ENCODE results near the gene TDRD9.
A peak's percentile ranks its signal among the peaks of the same experiment; 100 is the strongest.

TDRD9 gene

DNA sequence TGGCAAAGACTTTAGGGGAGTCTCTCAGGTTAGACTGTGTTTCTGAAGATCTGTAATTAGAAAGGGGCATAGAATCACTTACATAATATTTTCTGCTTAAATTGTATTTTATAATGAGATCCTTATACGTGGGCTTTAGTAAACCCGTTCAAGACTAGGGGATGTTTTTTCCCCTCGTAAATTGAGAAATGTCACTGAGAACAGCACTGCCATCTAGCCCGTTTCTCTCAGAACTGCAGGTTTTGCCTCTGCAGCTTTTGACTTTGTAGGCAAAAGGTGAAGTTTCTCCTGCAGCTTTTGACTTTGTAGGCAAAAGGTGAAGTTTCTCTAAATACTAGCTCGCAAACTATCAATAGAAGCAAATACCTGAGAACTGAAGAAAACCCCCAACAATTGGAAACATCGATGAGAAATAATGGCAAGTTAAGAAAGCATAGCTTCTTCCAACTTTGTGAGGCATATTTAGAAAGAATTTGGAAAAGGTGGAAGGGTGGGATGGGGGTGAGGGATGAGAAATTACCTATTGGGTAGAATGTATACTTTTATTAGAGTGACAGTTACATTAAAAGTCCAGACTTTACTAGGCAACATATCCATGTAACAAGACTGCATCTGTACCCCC is 147.4 kb downstream of the TDRD9 start:
- no peak for DNase-seq (ENCODE audit: low read depth in 2 of 2)

DNA sequence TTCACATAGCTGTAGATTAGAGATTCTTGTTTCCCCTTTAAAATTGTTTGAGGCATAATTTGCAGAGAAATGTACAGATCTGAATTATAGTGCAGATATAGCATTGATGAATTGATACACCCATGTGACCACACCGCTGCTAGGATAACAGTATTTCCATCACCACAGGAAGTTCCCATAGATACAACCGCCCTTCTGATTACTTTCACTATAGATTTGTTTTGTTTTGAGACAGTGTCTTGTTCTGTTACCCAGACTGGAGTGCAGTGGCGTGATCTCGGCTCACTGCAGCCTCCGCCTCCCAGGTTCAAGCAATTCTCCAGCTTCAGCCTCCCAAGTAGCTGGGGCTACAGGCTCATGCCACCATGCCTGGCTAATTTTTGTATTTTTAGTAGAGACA is 148.5 kb downstream of the TDRD9 start:
- no peak for DNase-seq (ENCODE audit: low read depth in 2 of 2)

DNA sequence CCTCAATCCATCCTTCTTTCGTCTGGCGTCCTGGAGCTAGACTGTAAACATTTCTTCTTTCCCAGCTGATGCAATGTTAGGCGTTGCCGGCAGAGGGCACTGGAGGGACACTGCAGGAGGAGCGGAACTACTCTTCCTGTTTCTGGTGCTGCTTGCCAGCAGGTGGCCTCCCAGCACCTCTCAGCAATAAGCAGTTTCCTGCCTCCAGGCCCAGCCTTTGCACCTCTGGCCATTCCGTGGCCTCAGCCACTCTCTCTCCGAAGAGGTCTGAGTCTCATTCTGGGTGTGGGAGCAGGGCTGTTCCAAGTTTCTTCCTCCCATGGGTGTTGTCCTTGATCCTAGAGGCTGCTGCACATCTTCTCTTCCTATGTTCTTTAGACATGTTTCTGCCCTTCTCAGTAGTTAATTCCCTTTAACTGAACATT is 149.8 kb downstream of the TDRD9 start:
- peak; percentile 75 to 78 for DNase-seq (ENCODE audit: low read depth in 2 of 2)

DNA sequence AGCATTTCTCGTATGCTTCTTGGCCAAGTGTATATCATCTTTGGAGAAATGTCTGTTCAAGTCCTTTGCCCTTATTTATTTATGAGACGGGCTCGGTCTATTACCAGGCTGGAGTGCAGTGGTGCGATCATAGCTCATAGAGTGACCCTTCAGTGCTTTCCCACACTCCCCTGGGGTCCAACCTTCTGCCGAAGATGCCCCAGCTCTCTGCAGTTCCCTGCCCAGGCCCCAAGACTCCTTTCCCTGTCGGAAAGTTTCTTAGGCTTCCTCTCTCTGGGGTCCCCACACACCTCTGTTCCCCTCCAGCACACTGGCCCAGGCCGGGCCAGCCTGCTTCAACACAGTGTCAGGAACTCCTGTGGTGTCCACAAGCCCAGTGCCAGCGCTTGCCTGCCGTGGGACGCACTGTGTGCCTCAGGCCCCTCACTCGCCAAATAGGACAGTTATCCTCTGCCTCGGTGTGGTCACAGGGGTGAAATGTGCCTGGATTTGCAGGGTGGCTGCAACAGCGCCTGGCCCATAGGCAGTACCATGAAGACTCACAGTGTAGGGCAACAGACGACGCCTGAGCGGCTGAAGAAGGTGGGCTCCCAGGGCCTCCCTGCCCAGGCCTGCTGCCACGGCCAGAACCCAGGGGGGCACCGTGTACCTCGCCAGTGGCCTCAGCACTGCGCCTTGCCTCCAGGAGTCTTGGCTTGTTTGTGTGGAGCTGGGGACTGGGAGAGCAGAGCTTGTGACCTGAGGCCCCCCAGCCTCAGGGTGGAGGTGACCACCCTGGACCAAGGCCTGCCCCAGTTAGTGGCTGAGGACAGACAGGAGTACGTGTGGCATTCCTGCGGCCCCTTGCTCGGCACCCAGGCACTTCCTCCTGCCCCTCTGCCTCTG is 152.4 kb downstream of the TDRD9 start:
- no peak for DNase-seq (ENCODE audit: low read depth in 2 of 2)

GRCh38 chr14:104081261-104081835 is 153.1 kb downstream of the TDRD9 start:
- no peak for DNase-seq (ENCODE audit: low read depth in 2 of 2)

- no peak for DNase-seq (ENCODE audit: low read depth in 2 of 2)
Measured at GRCh38 chr14:104081951-104082464, 153.8 kb downstream of the TDRD9 start.

DNA sequence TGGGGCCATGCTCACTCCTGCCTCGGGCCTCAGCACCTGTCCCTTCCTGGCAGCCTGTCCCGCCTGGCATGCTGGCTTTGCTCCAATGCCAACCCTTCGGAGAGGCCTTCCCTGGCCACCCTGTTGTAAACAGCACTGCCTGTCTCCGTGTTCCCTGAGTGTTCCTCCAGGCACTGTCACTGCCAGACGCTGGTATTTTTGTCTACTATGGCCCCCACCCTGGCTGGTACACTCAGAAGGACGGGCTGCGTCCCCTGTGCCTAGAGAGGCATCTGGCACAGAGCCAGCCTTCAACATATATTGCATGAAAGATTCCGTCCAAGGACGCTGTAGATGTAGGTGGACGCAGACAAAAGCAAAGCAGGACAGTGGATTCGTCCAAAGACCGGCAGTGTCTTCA is 154.6 kb downstream of the TDRD9 start:
- no peak for DNase-seq (ENCODE audit: low read depth in 2 of 2)

DNA sequence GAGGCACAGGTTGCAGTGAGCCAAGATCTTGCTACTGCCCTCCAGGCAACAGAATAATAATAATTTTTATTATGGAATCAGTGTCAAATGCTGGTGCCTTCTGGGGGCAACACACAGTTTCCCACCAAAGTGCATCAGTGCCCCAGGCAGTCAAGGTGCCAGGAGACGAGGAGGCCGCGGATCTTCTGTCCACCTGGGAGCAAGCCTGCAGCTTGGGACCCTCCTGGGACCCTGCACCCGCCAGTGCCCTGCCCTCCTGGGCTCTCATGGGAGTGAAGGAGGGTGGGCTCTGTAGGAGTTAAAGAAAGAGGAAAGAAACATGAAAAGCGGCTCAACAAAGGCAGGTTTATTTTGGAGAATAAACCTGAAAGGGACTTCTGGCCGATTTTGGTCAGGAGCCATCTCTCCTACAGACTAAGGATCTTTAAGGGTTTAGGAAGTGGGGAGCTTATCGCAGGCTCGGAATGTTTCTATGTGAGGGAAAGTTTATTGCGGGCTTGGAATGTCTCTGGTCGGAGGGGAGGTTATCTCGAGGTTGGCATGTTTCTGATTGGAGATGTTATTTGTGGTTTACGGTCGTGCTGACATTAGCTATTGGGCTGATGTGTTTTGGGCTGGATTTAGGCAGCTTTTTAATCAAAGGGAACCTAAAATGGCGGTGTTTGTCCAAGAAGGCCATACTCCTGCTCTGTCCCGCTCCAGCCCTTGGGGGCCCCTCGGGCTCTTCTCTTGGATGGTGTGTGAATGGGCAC is 156.2 kb downstream of the TDRD9 start:
- DNase-seq (ENCODE audit: low read depth in 2 of 2): no peak

DNA sequence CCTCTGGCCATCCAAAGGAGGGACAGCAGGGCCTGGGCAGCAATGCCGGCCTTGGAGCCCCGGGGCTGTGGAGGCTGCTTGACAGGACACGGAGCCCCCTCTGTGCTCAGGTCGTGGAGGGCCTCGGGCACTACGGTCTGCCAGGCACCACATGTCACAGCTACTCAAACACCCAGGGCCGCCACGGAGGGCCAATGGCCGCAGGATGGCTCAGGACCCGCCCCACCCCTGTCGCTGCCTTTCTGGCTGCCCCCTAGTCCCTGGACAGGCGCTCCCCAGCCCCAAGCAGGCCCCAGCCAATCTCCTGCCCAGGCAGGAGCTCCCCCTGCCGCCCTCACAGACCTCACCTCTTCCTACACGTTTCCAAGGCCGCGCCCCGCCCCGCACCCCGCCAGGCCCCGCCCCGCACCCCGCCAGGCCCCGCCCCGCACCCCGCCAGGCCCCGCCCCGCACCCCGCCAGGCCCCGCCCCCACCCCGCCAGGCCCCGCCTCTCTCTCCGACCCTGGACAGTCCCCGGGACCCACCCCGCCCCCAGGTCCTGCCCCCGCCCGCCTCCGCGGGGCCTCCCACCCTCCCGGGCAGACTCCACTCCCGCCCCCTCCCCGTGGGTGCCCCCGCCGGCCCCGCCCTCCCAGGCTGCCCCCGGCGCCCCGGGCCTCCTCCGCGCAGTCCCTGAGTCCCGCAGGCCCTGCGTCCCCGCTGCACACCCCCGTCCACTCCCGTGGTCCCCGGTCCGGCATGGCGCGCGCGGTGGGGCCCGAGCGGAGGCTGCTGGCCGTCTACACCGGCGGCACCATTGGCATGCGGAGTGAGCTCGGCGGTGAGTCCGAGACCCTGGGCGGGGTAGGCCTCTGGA is 157.0 kb downstream of the TDRD9 start, which contains the start of gene ASPG:
Gene ASPG, plus strand, starts transcription at position 669 of the 857 bp plus-strand sequence. Its CDS starts 71 bp downstream, at position 740.
- DNase-seq (ENCODE audit: low read depth in 2 of 2): no peak

- DNase-seq (ENCODE audit: low read depth in 2 of 2): no peak
Measured at GRCh38 chr14:104085889-104086201, 157.6 kb downstream of the TDRD9 start.

GRCh38 chr14:104086210-104086660 is 158.0 kb downstream of the TDRD9 start:
- DNase-seq (ENCODE audit: low read depth in 2 of 2): no peak

DNA sequence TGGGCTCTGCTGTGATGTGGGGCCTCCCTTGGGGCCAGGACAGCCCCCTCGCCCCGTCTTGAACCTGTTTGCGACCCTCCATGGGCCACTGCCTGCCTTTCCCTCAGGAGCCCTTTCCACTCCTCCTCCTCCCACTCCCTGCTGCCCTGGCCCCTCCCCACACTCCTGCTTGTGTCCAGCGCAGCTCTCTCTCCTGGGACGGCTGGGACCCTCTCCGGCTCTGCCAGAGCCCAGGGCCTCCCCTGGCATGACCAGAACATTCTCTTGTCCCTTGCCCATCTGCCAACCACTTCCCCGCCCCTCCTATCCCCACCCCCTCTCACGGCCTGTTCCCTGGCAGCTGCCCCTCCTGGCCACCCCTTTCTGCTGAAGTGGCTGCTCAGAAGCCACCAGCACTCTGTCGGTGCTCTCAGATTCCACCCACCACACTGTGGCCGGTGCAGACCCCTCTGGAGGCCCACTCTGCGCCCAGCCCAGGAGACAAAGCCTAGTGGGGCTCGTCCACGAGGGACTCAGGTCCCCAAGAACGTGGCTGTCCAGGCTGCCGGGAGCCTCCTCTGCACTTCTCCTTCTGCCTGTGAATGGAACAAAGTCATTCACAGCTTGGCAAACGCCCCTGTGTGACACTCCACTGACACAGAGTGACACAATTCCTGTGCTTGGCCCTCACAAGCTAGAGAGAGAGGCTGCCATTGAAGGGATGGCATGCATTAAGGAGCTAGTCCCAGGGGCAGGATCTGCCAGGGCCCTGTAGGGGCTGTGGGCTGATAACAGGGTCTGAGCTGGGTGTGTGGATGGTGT is 158.6 kb downstream of the TDRD9 start:
- DNase-seq (ENCODE audit: low read depth in 2 of 2): no peak

DNA sequence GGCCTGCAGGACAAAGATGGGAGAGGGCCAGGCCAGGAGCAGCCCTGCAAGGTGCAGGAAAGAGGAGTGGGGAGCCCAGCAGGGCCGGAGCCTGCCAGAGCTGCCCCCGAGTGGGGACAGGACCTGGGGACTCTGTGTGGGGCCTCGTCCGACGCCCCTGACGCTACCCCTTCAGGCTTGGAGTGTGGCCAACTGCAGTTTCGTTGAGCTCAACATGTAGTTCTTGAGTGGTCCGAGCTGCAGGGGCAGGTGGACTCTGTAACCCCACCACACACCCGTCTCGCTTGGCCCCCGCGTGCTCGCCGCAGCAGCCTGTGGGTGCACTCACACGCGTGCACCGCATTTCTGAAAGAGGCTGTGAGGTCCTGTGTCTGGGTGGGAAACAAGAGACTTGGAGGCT is 159.2 kb downstream of the TDRD9 start:
- no peak for DNase-seq (ENCODE audit: low read depth in 2 of 2)

GRCh38 chr14:104087981-104088850 is 160.0 kb downstream of the TDRD9 start:
- DNase-seq (ENCODE audit: low read depth in 2 of 2): no peak

- no peak for DNase-seq (ENCODE audit: low read depth in 2 of 2)
Measured at GRCh38 chr14:104090071-104090748, 162.0 kb downstream of the TDRD9 start.

- no peak for DNase-seq (ENCODE audit: low read depth in 2 of 2)
Measured at GRCh38 chr14:104091061-104091926, 163.0 kb downstream of the TDRD9 start.

GRCh38 chr14:104091927-104092771 is 163.9 kb downstream of the TDRD9 start:
- no peak for DNase-seq (ENCODE audit: low read depth in 2 of 2)
